Activated CD4-positive, alpha-beta T cell treated with anti-CD3 and anti-CD28 coated beads, Interleukin-2, amount 50 U/mL, for 1 hour (primary cell): ENCODE results near the gene SEC16B.
"Not testable (repeated sequence)": the region's sequence is repeated elsewhere in the genome, so short reads cannot be mapped to it uniquely, and the experiment has no call there.

Experiments used
- DNase-seq: peaks from one replicate; pipeline ENCODE4 v3.0.0-alpha.2; 2020

SEC16B gene, protein sequence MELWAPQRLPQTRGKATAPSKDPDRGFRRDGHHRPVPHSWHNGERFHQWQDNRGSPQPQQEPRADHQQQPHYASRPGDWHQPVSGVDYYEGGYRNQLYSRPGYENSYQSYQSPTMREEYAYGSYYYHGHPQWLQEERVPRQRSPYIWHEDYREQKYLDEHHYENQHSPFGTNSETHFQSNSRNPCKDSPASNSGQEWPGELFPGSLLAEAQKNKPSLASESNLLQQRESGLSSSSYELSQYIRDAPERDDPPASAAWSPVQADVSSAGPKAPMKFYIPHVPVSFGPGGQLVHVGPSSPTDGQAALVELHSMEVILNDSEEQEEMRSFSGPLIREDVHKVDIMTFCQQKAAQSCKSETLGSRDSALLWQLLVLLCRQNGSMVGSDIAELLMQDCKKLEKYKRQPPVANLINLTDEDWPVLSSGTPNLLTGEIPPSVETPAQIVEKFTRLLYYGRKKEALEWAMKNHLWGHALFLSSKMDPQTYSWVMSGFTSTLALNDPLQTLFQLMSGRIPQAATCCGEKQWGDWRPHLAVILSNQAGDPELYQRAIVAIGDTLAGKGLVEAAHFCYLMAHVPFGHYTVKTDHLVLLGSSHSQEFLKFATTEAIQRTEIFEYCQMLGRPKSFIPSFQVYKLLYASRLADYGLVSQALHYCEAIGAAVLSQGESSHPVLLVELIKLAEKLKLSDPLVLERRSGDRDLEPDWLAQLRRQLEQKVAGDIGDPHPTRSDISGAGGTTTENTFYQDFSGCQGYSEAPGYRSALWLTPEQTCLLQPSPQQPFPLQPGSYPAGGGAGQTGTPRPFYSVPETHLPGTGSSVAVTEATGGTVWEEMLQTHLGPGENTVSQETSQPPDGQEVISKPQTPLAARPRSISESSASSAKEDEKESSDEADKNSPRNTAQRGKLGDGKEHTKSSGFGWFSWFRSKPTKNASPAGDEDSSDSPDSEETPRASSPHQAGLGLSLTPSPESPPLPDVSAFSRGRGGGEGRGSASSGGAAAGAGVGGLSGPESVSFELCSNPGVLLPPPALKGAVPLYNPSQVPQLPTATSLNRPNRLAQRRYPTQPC

DNA sequence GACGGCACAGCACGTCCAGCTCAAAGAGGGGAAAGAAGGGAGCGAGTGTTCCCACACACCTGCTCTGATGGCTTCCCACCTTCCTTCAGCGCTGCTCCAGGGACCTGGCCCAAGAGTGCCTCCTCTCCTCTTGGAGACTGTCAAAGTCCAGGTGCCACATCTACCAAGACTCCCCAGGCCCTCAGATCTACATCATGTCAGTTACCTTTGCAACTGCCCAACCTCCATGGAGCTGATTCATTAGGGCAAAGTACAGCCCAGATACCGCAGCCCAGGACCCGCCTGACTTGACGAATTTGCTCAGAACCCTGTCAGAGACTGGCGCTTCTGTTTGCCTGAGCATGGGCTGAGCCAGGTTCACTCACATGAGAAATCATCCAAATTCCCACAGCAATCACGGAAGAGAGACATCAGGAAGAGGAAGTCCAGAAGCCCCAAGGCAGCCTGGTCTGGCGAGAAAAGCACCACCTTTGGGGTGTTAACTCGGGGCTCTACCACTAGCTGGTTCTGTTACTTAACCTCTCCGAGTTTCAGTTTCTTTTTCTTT, at the start of gene SEC16B:
Gene SEC16B, minus strand, starts transcription at position 234 of the 547 bp plus-strand sequence. CDS start 2,077 bp downstream, outside the sequence.
- no peak for DNase-seq

DNA sequence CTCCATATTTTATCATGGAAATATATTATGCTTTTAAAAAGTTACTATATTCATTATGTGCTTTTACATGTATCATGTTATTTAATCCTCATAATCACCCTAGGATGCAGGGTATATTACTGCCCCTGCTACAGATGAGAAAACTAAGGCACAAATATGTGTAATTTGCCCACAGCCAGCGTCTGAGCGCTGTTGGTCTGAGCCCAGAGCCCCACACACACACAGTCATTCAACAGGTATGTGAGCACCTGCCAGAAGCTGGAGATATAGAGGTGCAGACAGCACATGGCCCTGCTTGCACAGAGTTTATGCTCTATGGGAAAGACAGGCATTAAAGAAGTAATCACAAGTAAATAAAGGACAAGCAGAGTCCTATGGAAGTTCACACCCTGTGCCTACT, 49.8 kb upstream of the SEC16B start:
- no peak for DNase-seq

DNA sequence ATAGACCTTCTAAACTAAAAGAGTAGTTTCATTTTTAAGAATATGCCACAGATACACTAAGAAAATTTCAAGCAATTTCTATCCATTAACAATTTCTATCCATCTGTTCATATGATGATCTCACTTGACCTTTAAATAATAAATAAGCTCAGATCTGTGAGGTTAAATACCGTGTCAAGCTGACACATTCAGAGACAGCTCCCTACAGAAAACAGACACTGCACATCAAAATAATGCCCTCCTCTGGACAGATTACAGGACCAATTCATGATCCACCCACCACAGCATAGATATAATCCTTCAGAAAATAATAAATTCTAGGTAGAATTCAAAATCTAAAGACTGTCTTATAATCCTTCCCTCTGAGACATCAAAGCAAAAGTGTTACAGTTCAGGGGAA, 49.4 kb upstream of the SEC16B start:
- no peak for DNase-seq

DNA sequence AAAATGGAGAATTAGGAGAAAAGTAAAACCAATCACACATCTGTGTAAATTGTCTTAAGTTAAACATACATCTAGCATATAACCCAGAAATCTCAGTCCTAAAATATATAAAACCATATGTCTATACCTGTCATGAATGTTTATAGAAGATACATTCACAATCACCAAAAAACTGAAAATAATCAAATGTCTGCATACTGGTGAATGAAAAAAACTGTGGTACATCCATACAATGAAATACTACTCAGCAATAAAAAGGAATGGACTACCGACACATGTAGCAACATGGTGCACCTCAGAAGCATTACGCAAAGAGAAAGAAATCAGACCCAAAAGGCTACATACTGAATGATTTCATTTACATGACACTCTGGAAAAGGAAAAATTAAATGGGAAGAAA, 47.7 kb upstream of the SEC16B start:
- DNase-seq = no peak

DNA sequence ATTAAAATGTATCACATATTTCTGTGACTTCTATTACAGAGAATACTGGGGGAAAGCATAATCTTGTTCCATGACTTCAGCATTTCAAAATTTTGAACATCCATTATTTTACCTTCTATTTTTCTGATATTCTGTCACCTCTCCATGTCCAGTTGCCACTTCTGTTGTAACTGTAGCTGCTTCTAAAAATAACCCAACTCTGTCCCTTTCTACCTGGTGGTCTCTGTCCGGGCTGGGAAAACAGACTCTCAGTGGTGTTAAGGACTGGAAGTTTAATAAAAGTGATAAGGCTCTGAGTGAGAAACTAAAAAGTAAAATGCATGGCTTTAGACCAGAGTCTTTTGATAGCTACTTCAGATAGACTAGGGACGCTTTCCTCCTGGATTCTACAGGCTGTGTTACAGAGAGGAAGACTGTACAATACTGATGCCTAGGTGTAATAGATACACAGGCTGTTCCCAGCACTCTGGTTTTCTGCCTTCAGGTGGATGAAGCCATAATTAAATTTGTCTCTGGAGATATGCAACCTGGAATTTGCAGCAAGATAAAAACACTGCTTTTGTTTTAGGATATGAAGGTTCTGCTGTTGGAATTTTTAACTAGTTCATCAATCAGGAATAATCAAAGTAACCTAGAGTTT, 42.1 kb upstream of the SEC16B start:
- no peak for DNase-seq

DNA sequence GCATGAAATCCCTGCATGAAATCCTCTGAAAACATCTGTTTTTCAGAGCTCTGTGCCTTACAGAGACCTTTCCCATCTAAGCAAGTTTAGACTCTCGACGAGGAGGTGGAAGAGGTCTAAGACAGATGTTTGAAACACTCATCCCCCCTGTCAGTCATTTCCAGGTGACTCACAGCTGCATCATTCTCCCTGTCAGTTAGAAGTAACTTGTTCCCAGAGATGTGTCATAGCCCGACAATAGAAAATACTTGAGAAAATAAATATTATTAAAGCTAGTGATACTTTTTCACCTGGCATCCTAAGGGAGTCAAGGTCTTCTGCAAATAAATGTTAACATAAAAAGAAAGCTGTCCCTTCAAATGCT, 41.6 kb upstream of the SEC16B start:
- DNase-seq = no peak

- DNase-seq = no peak
Observed at GRCh38 chr1:178010674-178011464, 41.0 kb upstream of the SEC16B start.

DNA sequence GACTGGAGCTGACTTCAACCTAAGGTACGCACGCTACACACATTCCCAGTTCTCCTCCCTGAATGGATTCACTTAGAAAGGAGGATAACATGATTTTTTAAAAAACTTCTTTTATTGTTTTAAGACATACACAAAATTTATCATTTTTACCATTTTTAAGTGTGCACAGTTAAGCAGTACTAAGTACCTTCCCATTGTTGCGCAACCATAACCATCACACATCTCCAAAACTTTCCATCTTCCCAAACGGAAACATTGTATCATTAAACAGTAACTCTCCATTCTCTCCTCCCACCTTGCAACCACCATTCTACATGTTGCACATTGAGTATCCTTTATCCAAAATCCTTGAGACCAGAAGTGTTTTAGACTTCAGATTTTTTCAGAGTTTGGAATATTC, 36.2 kb upstream of the SEC16B start:
- no peak for DNase-seq

- no peak for DNase-seq
Observed at GRCh38 chr1:178005450-178005849, 35.6 kb upstream of the SEC16B start.

DNA sequence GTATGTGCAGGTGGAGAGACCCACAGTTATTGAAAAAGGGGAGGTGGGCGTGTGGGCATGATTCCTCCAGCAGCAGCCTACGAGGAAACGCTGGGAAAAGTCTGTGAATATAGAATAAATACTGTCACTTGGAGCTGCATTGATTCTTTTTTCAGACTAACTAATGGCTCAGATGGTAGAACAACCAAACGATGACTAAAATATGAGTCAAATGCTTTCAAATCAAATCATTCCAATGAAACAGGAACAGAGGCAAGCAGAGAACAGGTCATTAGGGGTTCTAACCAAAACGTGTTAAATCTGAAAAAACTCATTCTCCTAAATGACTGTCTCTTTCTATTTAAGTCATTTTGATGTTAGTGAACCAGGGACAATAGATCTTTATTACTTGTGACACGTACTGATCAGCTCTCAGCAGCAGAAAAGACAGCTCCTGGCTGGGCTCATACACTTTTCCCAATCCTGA, 35.1 kb upstream of the SEC16B start:
- no peak for DNase-seq

DNA sequence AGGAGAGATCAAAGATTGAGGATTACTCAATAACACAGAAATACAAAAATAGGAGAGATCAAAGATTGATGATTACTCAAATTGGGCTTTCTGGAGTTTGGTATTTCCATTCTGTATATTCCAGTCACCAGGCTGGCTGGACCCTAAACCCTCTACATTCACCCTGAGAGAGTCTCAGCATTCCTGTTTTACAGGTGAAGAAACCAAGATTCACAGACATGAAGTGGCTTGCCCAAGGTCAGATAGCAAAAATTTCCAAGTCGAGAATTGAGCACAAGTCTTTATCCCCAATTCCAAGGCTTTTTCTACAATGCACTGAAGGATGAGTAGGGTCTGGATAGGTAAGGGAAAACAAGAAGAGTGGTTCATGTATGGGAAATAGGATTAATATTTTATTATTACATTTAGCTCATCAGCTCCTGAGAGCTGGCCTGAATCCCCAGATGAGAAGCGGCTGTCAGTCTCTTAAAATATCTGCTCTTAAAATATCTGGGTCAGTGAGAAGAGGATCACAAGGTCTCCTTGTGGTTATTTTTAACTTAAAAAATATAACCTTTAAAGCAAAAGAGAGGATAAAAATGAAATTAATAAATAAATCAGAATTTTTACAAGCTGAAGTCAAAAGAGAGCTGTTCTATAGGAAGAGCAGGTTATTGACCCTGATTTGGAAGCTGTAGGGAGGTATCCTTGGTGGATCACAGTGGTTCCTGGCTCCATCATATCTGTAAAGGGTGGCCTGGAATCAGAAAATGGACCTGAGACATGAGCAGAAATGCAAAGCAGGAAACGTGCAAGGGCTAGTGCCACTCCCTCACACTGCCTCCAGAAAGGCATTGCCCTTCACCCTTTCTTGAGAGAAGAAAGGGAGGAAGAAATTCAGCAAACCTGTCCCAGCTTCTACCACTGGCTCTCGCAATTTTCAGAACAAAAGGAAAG, 29.1 kb upstream of the SEC16B start:
- no peak for DNase-seq

DNA sequence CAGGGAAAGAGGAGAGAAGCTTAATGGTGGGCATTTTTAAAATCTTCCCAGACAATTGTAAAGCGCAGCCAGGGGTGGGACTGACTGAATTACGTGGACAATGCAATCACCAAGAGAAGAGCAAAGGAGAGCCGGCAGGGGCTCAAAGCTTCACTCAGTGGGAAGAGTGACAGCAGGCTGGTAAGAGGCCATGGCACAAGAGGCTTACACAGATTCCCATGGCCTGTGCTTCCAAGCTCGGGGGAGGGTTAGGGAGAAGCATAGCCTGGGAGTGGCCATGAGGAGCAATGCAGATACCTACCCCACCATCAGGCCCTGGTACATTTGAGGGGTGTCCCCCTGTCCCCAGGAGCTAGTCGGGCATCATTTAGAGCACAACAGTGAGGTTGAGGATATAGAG, 27.1 kb upstream of the SEC16B start:
- DNase-seq = no peak

DNA sequence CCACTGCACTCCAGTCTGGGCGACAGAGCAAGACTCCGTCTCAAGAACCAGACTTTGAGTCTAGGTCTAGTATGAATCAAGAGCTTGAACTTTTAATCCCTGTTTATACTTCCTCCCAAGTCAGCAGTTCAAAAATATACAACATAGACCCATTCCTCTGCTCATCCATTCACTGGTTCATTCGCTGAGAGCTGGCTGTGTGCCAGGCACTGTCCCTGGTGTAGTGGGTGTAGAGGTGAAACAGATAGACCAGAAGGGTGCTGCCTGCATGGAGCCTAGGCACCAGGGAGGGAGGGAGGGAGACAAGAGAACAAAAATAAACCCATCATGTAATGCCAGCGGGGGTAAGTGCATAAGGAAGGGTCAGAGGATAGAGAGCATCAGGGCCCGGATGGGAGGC, 25.5 kb upstream of the SEC16B start:
- no peak for DNase-seq

DNA sequence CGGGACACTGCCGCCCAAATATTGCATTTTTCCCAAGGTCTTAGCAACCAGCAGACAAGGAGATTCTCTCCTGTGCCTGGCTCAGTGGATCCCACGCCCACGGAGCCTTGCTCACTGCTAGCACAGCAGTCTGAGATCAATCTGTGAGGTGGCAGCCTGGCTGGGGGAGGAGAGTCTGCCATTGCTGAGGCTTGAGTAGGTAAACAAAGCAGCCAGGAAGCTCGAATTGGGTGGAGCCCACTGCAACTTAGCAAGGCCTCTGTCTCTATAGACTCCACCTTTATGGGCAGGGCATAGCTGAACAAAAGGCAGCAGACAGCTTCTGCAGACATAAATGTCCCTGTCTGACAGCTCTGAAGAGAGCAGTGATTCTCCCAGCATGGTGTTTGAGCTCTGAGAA, 16.4 kb upstream of the SEC16B start:
- not testable (repeated sequence) for DNase-seq

DNA sequence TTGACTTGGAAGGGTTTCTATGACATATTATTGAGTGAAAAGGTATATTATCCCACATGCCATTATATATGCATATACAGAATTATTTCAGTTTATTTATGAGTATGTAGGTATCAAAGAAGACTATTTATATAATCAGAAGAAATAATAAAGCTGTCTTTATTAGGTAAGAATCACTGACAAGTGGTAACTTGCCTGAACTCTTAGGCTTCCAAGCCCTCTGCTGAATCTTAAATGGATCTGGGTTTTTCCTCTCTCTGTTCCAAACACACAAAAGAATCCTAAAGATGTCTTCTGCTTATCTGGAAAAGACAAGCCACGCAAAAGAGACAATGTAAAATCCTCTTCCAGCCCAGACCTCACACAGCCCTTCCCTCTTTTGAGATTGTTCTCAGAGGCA, 14.9 kb upstream of the SEC16B start:
- no peak for DNase-seq

DNA sequence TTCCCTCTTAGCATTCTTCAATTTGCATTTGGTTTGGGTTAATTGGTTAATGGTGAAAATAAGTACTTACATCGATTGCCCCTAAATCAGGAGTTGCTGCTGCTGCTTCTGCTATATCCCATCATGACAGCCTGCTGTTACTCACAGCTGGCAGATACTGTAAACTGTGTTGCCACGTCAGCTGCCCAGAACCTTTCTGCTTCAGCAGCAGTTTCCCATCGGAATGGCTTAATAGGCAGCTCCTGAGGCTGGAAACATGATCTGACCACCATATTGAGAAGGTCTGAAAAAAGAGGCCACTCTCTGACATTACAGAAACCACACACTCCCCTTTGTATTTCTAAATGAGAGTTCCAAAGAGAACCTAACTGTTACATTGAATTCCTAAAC, 14.3 kb upstream of the SEC16B start:
- DNase-seq = no peak

GRCh38 chr1:177983482-177984135, 13.8 kb upstream of the SEC16B start:
- no peak for DNase-seq

- no peak for DNase-seq
Observed at GRCh38 chr1:177983077-177983476, 13.2 kb upstream of the SEC16B start.

GRCh38 chr1:177981200-177981599, 11.3 kb upstream of the SEC16B start:
- DNase-seq = no peak

DNA sequence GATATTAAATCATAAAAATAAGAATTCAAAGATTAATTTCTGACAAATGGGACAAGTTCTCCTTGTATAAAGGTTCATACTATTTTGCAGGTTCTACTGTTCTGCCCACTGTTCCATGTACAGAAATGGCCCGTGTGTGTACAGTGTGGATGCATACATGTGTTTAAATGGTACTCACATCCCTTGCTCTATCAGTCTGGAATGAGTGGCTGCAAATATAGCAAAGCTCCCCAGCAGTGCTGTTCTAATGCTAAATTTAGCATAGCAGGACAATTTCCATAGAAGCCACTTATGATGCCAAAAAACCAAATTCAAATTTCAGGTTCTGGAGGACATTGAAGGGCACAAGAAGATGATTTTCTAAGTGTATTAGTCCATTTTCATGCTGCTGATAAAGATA, 9.4 kb upstream of the SEC16B start:
- no peak for DNase-seq
